ENCODE results near the gene ELL. TPM values are rescaled to one million over a fixed set of nuclear protein-coding genes. Genes with fewer than 3 reads are reported as not detected.

Gene ELL
- total RNA-seq = 15.2 and 15.3 TPM in 2 replicates

DNA sequence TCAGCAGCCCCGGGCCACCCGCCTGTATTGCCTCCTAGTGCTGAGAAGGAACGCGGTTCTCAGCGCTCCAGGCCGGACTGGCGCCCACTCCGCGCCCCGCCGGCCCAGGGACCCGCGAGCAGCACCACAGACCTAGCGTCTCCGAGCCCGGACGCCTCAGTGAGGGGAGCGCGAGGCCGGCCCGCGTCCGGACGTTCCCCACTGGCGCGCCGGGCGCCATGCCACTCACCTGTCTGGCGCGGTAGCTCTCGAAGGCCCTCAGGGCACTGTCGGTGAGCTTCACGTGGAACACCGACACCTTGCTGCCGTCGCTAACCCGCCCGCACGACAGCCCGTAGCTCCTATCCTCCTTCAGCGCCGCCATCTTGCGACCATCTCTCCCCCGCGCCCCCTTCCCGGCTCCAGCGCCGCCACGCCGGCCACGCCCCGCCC, at the start of gene ELL:
ELL (minus strand) TSS at position 379 of the 432 bp plus-strand sequence; CDS start at position 364, 15 bp downstream.

DNA sequence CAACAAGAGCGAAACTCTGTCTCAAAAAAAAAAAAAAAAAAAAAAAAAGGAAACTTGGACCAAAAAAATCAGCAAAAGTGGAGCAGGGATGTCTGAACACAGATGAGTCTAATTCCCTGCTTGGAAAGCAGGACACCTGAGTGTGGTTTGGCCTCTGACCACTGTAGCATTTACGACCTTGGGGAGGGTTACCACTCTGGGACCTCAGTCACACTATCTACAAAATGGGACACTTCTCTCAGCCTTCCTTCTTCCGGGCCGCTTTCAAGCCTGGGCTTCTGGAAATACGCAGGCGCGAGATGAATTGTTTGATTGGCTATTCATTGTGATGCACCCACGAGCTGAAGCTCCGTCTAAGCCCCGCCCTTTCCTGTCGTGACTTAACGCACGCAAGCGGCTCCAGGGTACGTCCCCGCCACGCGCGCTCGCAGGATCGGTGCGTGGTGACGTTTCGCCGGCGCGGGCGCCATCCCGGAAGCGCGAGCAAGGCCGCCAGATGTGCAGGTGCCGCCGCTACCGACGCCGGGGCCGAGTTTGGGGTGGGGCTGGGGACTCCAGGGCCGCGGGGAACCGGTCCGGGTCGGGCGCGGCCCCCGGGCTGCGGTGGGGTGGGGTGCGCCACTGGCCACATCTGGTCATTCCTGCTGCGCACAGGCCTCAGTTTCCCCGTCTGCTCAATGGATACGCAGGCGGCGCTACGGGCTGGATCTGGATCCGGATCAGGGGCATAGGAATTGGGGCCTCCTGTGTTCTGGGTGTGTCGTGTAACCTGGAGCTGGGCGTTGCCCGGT, 35.7 kb upstream of the ELL start, which contains the start of gene KXD1:
KXD1 (plus strand) TSS at position 460 of the 791 bp plus-strand sequence. CDS start 4,187 bp downstream, outside the sequence.

DNA sequence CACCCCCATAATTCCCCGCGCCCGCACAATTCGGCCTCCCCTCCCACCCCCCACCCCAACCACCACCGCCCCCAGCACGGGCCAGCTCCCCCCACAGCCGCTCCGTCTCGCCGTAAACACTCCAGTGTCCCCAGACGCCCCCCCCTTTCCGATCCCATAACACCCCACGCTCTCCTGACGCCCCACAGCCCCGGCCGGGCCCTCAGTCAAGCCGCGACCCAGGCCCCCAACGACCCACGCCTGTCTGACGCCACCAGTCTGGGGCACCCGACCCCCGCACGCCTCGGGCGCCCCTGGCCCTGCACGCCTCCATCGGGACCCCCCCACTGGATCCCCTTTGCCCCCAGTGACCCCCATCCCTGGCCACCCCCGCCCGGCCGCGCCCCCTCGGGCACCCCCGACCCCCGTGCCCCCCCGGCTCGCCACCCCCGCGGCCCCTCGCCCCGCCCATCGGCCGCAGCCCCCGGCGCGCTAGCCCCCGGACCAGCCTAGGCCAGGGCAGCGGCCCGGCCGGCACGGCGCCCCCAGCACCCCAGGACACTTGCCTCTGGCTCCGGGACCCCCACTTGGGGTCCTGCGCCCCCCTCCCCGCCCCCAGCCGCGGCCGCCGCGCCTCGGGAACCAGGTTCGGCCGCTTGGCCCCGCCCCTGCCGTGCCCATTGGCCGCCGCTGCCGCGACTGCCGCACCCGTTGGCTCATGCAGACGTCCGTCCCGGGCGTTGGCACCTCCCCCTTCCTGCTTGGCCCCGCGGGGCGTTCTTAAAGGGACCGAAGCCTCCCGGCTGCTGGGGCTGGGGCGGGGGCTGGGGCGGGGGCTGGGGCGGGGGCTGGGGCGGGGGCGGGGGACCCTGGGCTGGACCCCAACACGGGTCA, 21.3 kb upstream of the ELL start, which contains the start of gene FKBP8:
FKBP8 (minus strand) TSS at position 633 of the 873 bp plus-strand sequence. CDS start 1,603 bp downstream, outside the sequence.

DNA sequence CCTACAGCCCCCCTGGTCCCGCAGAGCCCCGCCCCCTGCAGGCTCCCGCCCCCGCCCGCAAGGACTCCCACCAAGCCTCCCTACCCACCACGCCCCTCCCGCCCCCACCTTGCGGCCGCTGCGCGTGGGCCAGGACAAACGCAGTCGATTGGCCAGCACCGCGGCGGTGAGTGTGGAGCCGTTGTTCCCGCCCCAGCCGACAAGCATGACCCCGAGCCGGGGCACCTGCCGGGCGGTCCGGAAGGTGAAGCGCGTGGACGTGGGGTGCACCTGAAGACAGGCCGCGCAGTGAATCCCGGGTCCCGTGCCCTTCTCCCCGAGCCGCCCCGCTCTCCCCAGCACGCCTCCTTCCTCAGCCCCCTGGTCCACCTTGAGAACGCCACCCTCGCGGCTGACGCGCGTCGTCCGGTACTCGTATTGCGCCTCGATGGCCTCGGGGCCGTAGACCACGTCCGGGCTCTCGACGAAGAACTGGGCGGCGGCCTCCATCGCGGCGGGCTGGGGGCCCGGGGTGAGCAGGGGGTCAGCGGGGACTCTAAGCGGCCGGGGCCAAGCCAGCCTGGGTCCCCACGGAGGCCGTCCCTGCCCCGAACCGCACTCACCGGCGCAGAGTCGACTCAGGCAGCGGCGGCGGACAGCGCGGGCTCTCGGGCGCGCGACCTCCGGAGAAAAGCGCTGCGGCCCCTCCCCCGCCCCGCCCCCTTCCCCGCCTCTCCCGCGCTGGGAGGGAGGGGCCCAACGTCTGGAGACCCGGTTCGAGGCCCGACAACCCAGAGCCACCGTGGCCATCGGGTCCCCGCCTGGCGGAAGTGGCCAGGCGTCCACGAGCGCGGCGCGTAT, 84.2 kb downstream of the ELL start, which contains the start of gene ISYNA1:
ISYNA1 (minus strand) TSS at position 643 of the 840 bp plus-strand sequence; CDS start at position 489, 154 bp downstream.

DNA sequence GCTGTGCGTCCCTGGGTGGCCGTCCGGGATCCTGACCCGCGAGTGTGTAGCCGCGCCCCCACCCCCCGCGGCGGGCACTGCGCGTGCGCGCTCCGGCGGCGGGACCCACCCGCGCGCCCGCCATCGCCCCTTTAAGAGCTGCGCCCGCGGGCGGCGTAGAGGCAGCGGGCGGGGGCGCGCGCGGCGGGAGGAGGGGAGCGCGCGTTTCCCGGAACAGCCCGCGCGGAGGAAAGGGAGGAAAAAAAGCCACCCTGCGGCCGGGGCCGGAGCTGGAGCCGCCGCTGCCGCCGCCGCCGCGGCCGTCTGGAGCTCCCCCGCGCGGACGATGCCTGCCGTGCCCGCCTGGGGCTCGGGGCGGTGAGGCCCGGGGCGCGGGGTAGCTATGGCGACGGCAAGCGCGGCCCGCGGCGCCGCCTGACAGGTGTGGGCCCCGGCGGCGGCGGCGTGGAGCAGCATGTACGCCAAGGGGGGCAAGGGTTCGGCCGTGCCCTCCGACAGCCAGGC, 102.6 kb downstream of the ELL start, which contains the start of gene SSBP4:
SSBP4 (plus strand) TSS at position 204 of the 504 bp plus-strand sequence; CDS start at position 455, 251 bp downstream.

DNA sequence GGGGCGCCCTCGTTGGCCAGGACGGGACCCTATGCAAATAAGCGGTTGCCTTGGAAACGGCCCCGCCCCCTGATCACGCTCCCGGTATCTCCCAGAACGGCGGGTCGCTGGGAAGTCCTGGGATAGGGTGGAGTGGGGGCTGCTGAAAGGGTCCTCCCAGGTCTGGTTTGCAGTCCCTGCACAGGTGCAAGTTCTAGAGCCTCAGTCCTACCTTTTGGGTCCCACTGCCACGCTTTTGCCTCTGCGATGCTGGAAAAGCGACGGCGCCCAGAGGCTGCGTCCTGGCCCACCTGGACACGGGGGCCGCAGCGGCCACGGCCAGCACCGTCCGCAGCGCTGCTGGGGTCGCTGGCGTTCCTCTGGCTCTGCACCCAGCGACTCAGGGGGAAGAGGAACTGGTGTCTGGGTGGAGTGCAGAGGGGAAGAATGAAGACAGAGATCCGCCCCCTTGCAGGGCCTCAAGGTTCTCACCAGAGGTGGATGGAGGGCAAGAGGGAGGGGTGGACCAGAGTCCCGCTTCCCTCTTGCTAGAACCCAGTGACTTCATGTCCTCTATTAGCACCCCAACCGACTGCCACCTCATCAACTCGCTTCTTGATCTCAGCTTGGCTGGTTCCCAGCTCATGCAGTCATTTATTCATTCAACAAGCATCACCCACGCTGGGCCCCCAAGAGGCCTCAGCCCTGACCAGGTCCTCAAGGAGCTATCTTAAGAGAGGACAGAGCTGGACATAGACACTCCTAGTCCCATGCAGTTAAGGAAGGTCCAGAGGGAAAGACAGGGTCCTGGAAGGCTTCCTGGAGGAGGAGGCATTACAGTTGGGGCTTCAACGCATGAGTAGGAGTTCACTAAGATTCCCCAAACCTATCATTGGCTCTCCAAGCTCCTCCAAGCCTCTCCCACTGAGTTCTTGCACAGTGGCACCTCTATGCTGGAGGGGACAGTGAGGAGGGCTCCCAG, 124.3 kb downstream of the ELL start, which contains the start of gene LRRC25:
LRRC25 (minus strand) TSS at position 381 of the 961 bp plus-strand sequence. CDS start 659 bp downstream, outside the sequence.

Other genes starting within 250 kb of the ELL start
- gene IQCN, start 247.6 kb downstream of the ELL start, total RNA-seq = 0.33 and 1.1 TPM in 2 replicates
- gene JUND, start 240.4 kb downstream of the ELL start, total RNA-seq = 146 and 216 TPM in 2 replicates
- 85.4 and 90.5 TPM in 2 replicates for gene LSM4, start 199.0 kb downstream of the ELL start, total RNA-seq
- gene PGPEP1, start 181.5 kb downstream of the ELL start, total RNA-seq = 53.4 and 53.7 TPM in 2 replicates
- gene GDF15, start 135.9 kb downstream of the ELL start, total RNA-seq = 78.5 and 124 TPM in 2 replicates
- 0.07 TPM in 2 replicates for gene LRRC25, start 124.4 kb downstream of the ELL start, total RNA-seq
- gene SSBP4, start 102.7 kb downstream of the ELL start, total RNA-seq = 50.0 and 70.0 TPM in 2 replicates
- gene ISYNA1, start 83.9 kb downstream of the ELL start, total RNA-seq = 16.9 and 63.8 TPM in 2 replicates
- 299 and 304 TPM in 2 replicates for gene FKBP8, start 21.5 kb upstream of the ELL start, total RNA-seq
- gene KXD1, start 35.8 kb upstream of the ELL start, total RNA-seq = 70.5 and 81.7 TPM in 2 replicates
- 599 and 748 TPM in 2 replicates for gene UBA52, start 49.8 kb upstream of the ELL start, total RNA-seq
- 32.8 and 34.7 TPM in 2 replicates for gene REX1BD, start 66.7 kb upstream of the ELL start, total RNA-seq
- 68.1 and 189 TPM in 2 replicates for gene CRLF1, start 84.7 kb upstream of the ELL start, total RNA-seq
- 4.1 and 6.5 TPM in 2 replicates for gene TMEM59L, start 90.8 kb upstream of the ELL start, total RNA-seq
- 13.8 and 14.5 TPM in 2 replicates for gene KLHL26, start 115.0 kb upstream of the ELL start, total RNA-seq
- 4.2 and 5.3 TPM in 2 replicates for gene CRTC1, start 161.6 kb upstream of the ELL start, total RNA-seq

All from smooth muscle cell of the pulmonary artery (primary cell).